ENCODE results near the gene LRRC41.
"Not testable (repeated sequence)": the region's sequence is repeated elsewhere in the genome, so short reads cannot be mapped to it uniquely, and the experiment has no call there.

The LRRC41 gene, protein sequence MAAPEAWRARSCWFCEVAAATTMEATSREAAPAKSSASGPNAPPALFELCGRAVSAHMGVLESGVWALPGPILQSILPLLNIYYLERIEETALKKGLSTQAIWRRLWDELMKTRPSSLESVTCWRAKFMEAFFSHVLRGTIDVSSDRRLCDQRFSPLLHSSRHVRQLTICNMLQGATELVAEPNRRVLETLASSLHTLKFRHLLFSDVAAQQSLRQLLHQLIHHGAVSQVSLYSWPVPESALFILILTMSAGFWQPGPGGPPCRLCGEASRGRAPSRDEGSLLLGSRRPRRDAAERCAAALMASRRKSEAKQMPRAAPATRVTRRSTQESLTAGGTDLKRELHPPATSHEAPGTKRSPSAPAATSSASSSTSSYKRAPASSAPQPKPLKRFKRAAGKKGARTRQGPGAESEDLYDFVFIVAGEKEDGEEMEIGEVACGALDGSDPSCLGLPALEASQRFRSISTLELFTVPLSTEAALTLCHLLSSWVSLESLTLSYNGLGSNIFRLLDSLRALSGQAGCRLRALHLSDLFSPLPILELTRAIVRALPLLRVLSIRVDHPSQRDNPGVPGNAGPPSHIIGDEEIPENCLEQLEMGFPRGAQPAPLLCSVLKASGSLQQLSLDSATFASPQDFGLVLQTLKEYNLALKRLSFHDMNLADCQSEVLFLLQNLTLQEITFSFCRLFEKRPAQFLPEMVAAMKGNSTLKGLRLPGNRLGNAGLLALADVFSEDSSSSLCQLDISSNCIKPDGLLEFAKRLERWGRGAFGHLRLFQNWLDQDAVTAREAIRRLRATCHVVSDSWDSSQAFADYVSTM

DNA sequence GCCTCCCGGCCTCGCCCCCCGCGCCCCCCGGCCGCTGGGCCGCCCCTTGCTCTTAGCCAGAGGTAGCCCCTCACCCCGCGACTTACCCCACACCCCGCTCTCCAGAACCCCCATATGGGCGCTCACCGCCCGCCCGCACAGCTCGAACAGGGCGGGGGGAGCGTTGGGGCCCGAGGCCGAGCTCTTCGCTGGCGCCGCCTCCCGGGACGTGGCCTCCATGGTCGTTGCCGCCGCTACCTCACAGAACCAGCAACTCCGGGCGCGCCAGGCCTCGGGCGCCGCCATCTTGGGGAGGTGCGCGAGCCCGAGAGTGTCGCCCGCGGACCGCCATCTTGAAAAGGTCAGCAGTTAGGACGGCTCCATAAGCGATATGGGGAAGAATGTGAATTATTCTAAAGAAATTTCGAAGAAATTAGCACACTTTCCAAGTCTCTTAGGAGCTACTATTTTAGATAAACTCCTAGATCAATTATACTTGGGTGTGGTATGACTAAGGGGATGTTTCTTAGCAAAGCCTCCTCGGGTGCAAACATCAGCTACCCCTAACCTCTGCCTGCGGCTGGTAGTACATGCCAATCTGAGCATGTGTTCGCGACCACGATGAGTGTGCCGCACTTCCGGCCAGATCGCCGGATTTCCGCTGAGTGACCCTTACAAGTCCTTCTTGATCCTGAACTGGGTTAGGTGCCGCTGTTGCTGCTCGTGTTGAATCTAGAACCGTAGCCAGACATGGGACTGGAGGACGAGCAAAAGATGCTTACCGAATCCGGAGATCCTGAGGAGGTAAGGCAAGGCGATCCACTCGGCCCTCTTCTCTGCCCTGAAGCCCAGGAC is at the start of gene LRRC41, which contains the start of gene UQCRH:
TSS of gene LRRC41 (minus strand) at position 579 of the 834 bp plus-strand sequence. CDS start at position 285, 294 bp downstream.
TSS of gene UQCRH (plus strand) at position 661 of the 834 bp plus-strand sequence. CDS start at position 730, 69 bp downstream.
- peak; percentile 89 to 90 for DNase-seq (ENCODE audit: low read depth in 1 of 2, low spot score in 1 of 2)

DNA sequence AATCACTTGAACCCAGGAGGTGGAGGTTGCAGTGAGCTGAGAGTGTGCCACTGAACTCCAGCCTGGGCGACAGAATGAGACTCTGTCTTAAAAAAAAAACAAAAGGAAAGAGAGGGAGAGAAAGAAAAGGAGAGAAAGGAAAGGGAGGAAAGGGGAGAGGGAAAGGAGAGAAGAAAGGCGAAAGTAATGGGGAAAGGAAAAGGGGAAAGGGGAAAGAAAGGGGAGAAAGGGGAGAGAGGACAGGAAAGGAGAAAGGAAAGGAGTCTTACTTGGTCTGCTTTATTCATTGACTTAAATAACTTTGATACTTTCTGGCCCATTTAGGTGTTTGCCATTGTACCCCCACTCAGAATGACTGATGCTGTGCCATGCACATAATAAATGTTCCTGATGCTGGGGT is 48.9 kb upstream of the LRRC41 start:
- DNase-seq (ENCODE audit: low read depth in 1 of 2, low spot score in 1 of 2) = no peak

DNA sequence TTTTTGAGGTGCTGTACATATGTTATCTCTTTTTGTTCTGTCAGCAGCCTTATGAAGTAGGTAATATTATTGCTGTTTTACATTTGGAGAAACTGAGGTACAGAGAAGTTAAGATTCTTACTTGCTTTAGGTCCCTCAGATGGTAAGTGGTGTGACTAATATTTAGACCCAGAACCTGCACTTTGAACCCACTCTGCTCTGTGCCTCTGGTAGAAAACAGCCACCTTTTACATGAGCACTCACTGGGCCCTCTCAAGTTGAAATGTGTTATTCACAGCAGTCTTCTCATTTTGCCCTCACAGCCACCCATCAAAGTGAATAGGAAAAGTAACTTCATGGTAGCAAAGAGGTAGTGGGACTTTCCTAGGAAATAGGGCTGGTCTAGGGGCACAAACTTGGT is 41.9 kb upstream of the LRRC41 start:
- no peak for DNase-seq (ENCODE audit: low read depth in 1 of 2, low spot score in 1 of 2)

DNA sequence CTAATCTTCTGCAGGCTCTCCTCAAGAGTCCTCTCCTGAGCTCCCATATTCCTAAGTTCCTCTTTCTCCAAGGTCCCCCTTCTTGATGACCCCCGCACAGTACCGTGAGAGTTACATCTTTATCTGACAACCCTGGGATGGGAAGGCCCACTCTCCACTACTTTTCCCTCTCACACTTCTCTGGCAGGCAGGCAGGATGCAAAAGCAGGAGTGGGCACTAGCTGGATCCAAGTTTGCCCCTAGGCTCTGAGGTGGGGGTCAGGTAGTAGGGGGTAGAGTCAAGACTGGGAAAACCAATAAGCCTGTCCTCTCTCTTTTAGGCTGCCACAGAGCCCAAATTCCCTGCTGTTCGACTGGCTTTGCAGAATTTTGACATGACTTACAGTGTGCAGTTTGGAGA is 41.1 kb upstream of the LRRC41 start:
- no peak for DNase-seq (ENCODE audit: low read depth in 1 of 2, low spot score in 1 of 2)

DNA sequence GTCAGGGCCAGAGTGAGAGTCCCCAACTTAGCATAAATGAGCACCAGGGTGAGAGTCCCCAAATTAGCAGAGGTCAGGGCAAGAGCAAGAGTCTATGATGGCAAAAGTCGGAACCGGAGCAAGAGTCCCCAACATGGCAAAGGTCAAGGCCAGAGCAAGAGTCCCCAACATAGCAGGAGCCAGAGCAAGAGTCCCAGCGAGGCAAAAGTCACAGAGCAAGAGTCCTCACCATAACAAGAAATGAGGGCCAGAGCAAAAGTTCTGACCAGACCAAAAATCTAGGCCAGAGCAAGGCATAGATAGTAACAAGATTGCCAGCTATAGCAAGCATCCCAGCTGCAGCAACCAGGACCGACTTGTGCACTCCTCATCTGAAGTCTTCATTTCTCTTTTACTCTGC is 40.3 kb upstream of the LRRC41 start:
- no peak for DNase-seq (ENCODE audit: low read depth in 1 of 2, low spot score in 1 of 2)

DNA sequence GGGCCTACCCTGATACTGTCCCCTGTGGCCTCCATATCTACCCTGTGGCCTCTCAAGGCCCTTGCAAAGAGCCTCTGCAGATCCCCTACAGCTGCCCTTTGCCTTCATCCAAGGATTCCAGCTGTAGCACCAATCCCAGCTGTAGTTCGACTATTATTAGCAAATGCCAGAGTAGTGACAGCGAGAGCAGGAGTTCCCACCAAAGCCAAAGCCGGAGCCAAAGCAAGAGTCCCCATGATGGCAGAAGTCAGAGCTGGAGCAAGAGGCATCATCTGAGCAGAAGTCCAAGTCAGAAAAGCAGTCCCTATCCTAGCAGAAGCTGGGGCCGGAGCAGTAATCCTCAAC is 39.9 kb upstream of the LRRC41 start:
- no peak for DNase-seq (ENCODE audit: low read depth in 1 of 2, low spot score in 1 of 2)

DNA sequence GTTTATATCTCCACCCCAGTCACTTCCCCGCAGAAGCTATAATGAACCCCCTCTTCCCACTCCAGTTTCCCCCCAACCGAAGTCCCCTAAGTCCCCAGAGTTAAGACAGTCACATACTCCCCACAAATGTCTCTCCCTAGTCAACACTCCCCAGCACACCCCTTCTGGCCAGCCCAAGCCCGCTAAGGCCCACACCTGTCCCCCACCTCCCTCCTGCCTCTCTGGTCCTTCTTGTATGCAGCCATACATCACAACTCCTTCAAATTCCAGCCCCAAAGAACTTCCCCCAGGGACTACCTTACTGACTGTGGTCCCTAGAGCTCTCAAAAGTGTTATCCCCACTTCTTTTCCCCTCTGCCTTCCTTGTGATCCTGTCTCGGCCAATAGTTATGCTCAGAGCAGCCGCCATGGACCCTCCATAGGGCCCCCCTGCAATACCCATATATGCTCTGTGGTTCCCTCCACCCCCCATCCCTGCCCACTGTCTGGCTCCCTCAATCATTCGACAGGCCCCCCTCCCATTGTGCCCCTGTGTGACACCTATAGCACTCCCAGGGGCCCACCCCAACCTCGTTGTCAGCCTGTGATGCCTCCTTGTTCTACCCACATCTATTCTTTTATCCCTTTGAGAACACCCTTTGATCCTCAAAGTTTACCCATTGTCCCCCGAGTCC is 39.4 kb upstream of the LRRC41 start:
- no peak for DNase-seq (ENCODE audit: low read depth in 1 of 2, low spot score in 1 of 2)

DNA sequence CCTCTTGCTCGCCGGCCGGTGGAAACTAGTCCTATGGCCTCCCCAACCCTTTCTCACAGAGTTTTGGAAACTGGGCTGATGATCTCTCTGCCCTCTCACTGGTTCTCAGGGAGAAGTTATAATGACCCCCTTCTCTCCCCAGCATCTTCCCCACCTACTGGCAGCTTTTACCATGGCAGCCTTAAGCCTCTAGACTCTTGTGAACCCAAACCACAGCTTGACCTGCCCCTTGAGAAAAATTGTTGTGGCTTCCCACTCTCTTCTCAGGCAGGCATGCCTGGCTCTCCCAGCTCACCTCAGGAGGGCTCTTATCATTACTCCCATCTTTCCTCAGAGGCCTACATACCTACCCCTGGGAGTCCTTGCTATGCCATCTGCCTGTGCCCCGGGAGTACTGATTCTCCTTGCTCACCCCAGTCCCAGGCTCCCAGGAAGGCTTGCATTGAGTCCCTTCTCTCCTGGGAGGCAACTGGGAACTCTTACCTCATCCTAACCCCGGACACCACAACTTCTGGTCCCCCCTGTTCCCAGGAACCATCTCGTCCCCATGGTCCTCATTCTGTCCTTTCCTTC is 38.8 kb upstream of the LRRC41 start:
- no peak for DNase-seq (ENCODE audit: low read depth in 1 of 2, low spot score in 1 of 2)

DNA sequence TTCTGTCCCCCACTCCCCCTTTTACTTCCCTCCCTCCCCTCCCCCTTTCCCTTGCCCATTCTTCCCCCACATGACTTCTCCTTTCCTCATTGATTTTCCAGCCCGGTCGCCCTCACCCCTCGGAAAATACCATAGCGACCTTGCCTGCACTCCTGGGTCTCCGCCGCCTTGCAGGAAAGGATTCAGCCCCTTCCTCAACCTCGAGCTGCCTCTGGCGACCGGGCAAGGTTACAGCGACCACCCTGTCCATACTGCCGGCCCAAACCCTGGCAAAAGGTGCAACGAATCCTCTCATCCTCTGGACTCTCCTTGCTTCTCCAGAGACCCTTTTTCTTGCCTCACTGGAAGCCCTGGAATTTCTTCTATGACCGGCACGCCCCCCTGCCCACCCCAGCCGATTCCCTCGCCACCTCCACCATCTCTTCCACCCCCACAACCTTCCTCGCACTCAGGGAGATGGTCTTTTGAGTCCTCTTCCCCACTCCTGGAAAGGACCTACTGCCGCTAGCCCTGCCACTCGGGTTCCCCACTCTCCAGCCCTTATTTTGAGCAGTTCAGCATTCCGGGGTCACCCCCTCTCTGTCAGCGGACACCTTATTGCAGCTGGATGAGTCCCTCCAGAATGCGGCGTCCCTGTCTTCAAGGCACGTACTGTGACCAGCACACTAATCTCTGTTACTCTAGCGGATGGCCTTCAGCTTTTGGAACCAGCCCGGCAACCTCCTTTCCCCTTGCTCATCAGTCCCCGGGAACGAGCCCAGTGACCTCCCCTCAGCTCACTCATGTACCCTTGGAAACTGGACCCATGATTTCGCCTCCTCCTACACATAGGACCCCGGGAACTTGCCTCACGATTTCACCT is 38.0 kb upstream of the LRRC41 start:
- DNase-seq (ENCODE audit: low read depth in 1 of 2, low spot score in 1 of 2) = no peak

DNA sequence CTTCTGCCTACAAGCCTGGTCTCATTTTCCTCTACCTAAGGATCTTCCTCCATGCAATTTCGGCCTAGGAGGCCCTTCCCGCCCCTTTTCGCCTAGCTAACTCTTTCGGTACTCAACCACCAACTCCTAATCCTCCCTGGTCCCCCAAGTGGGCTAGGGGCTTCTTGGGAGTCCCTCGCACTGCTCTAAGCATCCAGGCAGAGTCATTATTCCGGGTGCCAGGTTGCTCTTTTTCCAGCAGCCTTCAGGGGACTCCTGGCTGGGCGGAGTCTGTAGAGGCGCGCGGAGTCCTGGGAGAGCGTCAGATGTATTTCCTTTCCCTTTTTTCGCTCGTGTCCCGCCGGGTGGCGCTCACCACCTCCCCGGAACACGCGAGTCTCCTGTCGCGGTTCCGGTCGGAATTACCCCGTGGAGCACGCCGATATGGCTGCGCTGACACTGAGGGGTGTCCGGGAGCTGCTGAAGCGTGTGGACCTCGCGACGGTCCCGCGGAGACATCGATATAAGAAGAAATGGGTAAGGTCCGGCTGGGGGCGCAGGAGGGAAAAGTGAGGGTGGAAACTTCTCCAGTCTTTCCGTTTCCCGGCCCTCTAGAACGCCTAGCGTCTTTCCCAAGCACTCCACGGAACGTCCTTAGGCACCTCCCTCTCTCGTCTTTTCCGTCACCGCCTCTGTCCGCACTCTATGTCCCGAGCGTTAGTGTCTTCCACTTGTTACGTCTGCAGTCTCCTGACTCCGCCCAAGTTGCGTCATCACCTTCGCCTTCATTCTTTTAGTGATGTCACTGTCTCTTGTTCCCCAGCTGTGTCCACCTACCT is 37.2 kb upstream of the LRRC41 start, which contains the start of gene NSUN4:
TSS of gene NSUN4 (plus strand) at position 404 of the 818 bp plus-strand sequence. CDS start at position 424, 20 bp downstream.
- DNase-seq (ENCODE audit: low read depth in 1 of 2, low spot score in 1 of 2) = peak; percentile 73 to 79

DNA sequence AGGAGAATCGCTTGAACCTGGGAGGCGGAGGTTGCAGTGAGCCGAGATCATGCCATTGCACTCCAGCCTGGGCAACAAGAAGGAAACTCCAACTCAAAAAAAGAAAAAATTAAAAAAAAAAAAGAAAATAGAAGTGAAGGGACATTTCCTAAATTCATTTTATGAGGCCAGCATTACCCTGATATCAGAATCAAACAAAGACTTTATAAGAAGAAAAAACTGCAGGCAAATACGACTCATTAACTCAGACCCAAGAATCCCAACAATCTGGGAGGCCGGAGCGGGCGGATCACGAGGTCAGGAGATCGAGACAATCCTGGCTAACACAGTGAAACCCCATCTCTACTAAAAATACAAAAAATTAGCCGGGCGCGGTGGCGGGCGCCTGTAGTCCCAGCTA is 34.0 kb upstream of the LRRC41 start:
- not testable (repeated sequence) for DNase-seq (ENCODE audit: low read depth in 1 of 2, low spot score in 1 of 2)

DNA sequence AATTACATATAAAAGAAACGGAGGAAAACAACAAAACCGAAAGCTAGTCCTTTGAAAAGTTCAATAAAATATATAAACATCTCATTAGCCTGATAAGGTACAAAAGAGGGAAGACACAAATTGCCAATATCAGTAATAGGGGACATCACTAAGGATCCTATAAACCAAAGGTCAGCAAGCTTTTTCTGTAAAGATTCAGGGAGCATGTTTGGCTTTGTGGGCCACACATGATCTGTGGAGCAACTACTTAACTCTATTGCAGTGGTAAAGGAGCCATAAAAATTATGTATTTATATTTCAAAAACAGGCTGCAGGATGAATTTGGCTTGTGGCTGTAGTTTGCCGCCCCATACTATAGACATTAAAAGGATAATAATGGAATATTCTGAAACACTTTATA is 31.7 kb upstream of the LRRC41 start:
- DNase-seq (ENCODE audit: low read depth in 1 of 2, low spot score in 1 of 2) = no peak

DNA sequence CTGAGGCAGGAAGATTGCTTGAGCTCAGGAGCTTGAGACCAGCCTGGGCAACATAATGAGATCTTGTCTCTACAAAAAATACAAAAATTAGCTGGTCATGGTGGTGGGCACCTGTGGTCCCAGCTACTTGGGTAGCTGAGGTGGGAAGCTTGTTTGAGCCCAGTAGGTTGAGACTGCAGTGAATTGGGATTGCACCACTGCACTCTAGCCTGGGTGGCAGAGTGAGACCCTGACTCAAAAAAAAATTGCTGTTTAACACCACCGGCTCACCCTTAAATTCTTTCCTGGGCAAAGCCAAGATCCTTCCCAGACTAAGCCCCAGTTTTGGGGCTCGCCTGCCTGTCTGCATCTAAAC is 30.6 kb upstream of the LRRC41 start:
- no peak for DNase-seq (ENCODE audit: low read depth in 1 of 2, low spot score in 1 of 2)

DNA sequence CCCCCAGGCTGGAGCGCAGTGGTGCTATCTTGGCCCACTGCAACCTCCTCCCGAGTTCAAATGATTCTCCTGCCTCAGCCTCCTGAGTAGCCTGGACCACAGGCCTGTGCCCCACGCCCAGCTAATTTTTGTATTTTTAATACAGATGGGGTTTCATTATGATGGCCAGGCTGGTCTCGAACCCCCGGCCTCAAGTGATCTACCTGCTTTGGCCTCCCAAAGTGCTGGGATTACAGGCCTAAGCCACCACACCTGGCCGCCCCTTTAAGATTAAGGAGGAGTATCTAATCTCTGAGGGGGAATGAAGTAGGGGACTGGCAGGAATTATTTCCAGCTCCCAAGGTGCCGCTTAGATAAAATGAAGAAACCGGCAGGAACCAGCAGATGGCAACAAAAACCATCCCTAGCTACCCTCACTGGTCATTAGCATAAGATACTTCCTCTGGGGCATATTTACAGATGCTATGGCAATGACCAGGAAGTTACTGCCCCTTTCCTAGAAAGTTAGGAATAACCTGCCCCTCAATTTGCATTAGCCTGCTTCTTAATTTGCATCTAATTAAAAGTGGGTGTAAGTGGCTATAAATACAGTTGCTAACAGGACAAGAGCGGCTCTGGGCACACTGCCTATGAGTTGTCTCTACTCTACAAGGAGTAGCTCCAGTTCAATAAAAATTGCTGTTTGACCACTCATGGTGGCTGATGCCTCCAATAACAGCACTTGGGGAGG is 30.0 kb upstream of the LRRC41 start:
- DNase-seq (ENCODE audit: low read depth in 1 of 2, low spot score in 1 of 2) = no peak

DNA sequence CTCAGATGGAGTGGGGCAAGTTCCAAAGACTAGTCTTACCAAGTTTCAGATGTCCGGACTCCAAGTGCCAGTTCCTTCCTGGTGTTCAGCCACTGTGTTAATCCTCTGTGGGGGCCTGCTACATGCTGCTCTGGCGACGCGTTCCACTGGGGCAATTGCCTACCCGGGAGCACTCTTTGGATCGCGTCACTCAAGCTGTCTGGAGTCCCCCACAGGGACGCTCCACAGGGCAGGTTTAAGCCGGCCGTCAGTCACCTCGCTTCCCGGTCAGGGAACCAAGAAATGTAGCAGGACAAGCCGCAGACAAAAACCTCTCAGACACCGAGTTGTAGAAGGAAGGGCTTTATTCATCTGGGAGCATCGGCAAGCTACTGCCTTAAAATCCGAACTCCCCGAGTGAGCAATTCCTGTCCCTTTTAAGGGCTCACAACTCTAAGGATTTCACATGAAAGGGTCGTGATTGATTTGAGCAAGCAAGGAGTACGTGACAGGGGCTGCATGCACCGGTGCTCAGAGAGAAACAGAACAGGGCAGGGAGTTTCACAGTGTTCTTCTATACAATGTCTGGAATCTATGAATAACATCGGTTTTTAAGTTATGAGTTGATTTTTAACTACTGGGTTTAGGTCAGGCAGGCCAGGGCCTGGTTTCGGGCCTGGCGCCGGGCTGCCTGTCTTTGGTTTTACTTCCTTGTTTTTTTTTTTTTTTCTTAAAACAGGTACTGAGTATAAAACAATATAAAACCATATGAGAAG is 28.5 kb upstream of the LRRC41 start:
- DNase-seq (ENCODE audit: low read depth in 1 of 2, low spot score in 1 of 2) = not testable (repeated sequence)

DNA sequence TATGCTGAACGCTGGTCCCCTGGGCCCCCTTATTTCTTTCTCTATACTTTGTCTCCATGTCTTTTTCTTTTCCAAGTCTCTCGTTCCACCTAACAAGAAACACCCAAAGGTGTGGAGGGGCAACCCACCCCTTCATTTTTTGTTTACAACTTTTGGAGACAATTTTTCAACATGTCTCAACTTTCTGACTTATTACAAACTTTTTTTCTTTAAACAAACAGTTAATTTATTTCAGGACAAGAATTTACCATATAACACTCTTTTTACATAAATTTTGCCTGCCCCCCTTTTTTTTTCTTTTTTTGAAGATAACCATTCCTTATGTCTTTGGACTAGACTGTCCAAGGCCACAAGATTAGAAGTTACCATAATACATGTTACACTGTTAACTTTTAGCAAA is 27.0 kb upstream of the LRRC41 start:
- DNase-seq (ENCODE audit: low read depth in 1 of 2, low spot score in 1 of 2) = not testable (repeated sequence)

DNA sequence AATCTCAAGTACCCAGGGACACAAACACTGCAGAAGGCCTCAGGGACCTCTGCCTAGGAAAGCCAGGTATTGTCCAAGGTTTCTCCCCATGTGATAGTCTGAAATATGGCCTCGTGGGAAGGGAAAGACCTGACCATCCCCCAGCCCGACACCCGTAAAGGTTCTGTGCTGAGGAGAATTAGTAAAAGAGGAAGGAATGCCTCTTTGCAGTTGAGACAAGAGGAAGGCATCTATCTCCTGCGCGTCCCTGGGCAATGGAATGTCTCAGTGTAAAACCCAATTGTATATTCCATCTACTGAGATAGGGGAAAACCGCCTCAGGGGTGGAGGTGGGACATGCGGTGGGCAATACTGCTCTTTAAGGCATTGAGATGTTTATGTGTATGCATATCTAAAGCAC is 26.4 kb upstream of the LRRC41 start:
- DNase-seq (ENCODE audit: low read depth in 1 of 2, low spot score in 1 of 2) = not testable (repeated sequence)
